Adrenal gland (tissue), 12 donors: ENCODE data around the gene ATAD3B. TPM values are rescaled to one million over a fixed set of nuclear protein-coding genes. Genes with fewer than 3 reads are reported as not detected.
"Not testable (repeated sequence)": the region's sequence is repeated elsewhere in the genome, so short reads cannot be mapped to it uniquely, and the experiment has no call there.

ENCODE experiments used
- DNase-seq, 7 donors: peaks; one replicate each; pipeline ENCODE4 v3.0.0-alpha.2; 2019 to 2020
- H3K27ac ChIP-seq, 5 donors: fragments of 200-600 bp; sonication (generic) in 4 of 5; 1 replicate in 3 of 5; 2 replicates in 2 of 5; pipeline versions ENCODE4 v1.5.1 to v1.8.0; 2016 to 2020; ENCODE audit warnings: mild to moderate bottlenecking in 1 of 5
- H3K27me3 ChIP-seq: fragments of 200-600 bp; 2 replicates; pipeline ENCODE4 v1.8.0; 2021
- H3K36me3 ChIP-seq, 2 donors: fragments of 200-600 bp; replicated peaks in 1 of 2; 1 replicate in 1 of 2; 2 replicates in 1 of 2; pipeline versions ENCODE4 v1.5.1 to v1.8.0; 2018 to 2022
- H3K4me1 ChIP-seq, 2 donors: fragments of 200-600 bp; replicated peaks in 1 of 2; 1 replicate in 1 of 2; 2 replicates in 1 of 2; pipeline versions ENCODE4 v1.5.1 to v1.8.0; 2018 to 2021
- H3K4me3 ChIP-seq, 4 donors: fragments of 200-600 bp; sonication (generic) in 3 of 4; one replicate each; pipeline ENCODE4 v1.5.1; 2016 to 2018
- H3K9me3 ChIP-seq, 3 donors: fragments of 200-600 bp; sonication (generic) in 1 of 3; replicated peaks in 1 of 3; 1 replicate in 2 of 3; 2 replicates in 1 of 3; pipeline versions ENCODE4 v1.5.1 to v1.8.0; 2016 to 2021
- CTCF ChIP-seq, 6 experiments: fragments of 450-650 bp in 4 of 6; fragments of 200-600 bp in 2 of 6; sonication (generic) in 1 of 6; IDR thresholded peaks; 1 replicate in 5 of 6; 2 replicates in 1 of 6; pipeline versions ENCODE4 v1.5.1 to v1.8.0; 2016 to 2021; ENCODE audit warnings: antibody characterized with exemption in 6 of 6, mild to moderate bottlenecking in 2 of 6, moderate library complexity in 1 of 6
- POLR2A ChIP-seq, 2 donors: fragments of 450-650 bp; IDR thresholded peaks; one replicate each; pipeline ENCODE4 v1.6.1; 2017; ENCODE audit warnings: antibody characterized with exemption in 2 of 2, mild to moderate bottlenecking in 2 of 2, moderate library complexity in 1 of 2
- WGBS, 4 donors: extraction: QIAGEN DNeasy Blood & Tissue Kit in 2 of 4; methylation state at CpG; one replicate each; pipeline versions ENCODE4 v1.1.5 to v1.1.7; 2013 to 2017; 5-methylcytosine and 5-hydroxymethylcytosine counted together
- intact Hi-C, 2 donors: fragments of 100-400 bp; cut with DNase I; formaldehyde crosslinking; loops; one replicate each; pipeline versions ENCODE4 v1.14.1 to v1.15.0; 2022 to 2023
- polyA plus RNA-seq, 3 donors: library from polyadenylated mRNA; stranded (reverse); fragments of 200-250 nt in 2 of 3; fragments of 350-450 nt in 1 of 3; fragmentation: Illumina TruSeq in 1 of 3; extraction: RNeasy Lipid Tissue Mini Kit (QIAGEN cat#74804) in 1 of 3; gene quantifications; one replicate each; pipeline ENCODE4 v1.2.3, GENCODE V29; 2013 to 2014
- total RNA-seq, 9 donors: library from RNA; depleted of rRNA in 4 of 9; stranded (reverse); fragments of >200 nt in 4 of 9; fragments of 120-200 nt in 1 of 9; fragmentation: NEBNext Ultra II Directional in 1 of 9; extraction: Animal tissue kit (Norgen Biotek cat#: 25700) in 1 of 9; gene quantifications; one replicate each; pipeline versions ENCODE4 v1.1.0 to v1.2.4, GENCODE V29; 2013 to 2023
- donor health status: healthy with polysubstance abuse.
- donor health status: Bipolar disorder and iron deficiency.
- donor health status: DM: yes; HTN: yes; CAD: no.
- donor health status: DM: no; HTN: no; CAD: no.
- donor health status: DM: no; HTN: no; CAD: no.
- donor health status: DM: yes; HTN: yes; CAD: no.

Gene ATAD3B
- total and polyA plus RNA-seq, 12 donors: 5.3 to 109 (median 13.3) TPM

GRCh38 chr1:1479547-1480487 is 8.3 kb downstream of the ATAD3B start:
- no peak for DNase-seq
- Histone ChIP-seq H3K36me3 (peaks cover 0 to 48% of the 10 kb centered on the region in 2 donors), H3K9me3 (no peaks in the 10 kb centered on the region), H3K27ac (no peak overlapping the region), H3K27me3 (no peaks in the 10 kb centered on the region), H3K4me1 (no peaks in the 10 kb centered on the region), H3K4me3 (no peak overlapping the region)
- intact Hi-C loops: no loop called here
- TF ChIP-seq POLR2A (IDR thresholded peaks at IDR 0.05) (no peak), CTCF (IDR thresholded peaks at IDR 0.05) (no peak)
- 90 to 93% (median 91%) methylated on average over 28 to 42 of the region's 42 CpGs for WGBS, 4 donors

GRCh38 chr1:1480488-1480867 is 8.9 kb downstream of the ATAD3B start:
- DNase-seq, H3K4me1 ChIP-seq, H3K27ac ChIP-seq, H3K4me3 ChIP-seq, intact Hi-C loops, H3K27me3 ChIP-seq, H3K9me3 ChIP-seq: not testable (repeated sequence)
- 94 to 100% (median 95%) methylated on average over 7 to 16 of the region's 16 CpGs for WGBS, 4 donors
- H3K36me3 ChIP-seq: peaks cover 0 to 48% of the 10 kb centered on the region in 2 donors

- WGBS, 4 donors: 95 to 98% (median 96%) methylated on average over 19 to 29 of the region's 30 CpGs; no CpG with 5 or more reads in 1 of the 4 donors
- not testable (repeated sequence) for H3K4me3 ChIP-seq
These were observed 10.2 kb downstream of the ATAD3B start for GRCh38 chr1:1481811-1482210.

GRCh38 chr1:1482856-1483255 is 11.3 kb downstream of the ATAD3B start:
- Histone ChIP-seq H3K36me3 (peaks cover 0 to 56% of the 10 kb centered on the region in 2 donors), H3K4me3 (no peak overlapping the region), H3K4me1 (no peaks in the 10 kb centered on the region), H3K9me3 (no peaks in the 10 kb centered on the region), H3K27ac (no peak overlapping the region), H3K27me3 (no peaks in the 10 kb centered on the region)
- intact Hi-C loops: no loop called here
- no peak for DNase-seq
- 95 to 97% (median 96%) methylated on average over 14 of the region's 14 CpGs for WGBS, 4 donors
- TF ChIP-seq POLR2A (IDR thresholded peaks at IDR 0.05) (no peak), CTCF (IDR thresholded peaks at IDR 0.05) (no peak)

More at GRCh38 chr1:1481811-1482210, 10.2 kb downstream of the ATAD3B start:
- H3K27ac ChIP-seq, H3K27me3 ChIP-seq, H3K9me3 ChIP-seq, H3K4me1 ChIP-seq, DNase-seq, intact Hi-C loops: not testable (repeated sequence)
- peaks cover 0 to 56% of the 10 kb centered on the region in 2 donors for H3K36me3 ChIP-seq

GRCh38 chr1:1483714-1484113 is 12.1 kb downstream of the ATAD3B start:
- Histone ChIP-seq H3K27ac (no peak overlapping the region), H3K9me3 (no peaks in the 10 kb centered on the region), H3K27me3 (no peaks in the 10 kb centered on the region), H3K4me3 (no peak overlapping the region), H3K4me1 (no peaks in the 10 kb centered on the region), H3K36me3 (peaks cover 0 to 60% of the 10 kb centered on the region in 2 donors)
- WGBS, 4 donors: 92 to 96% (median 95%) methylated on average over 10 to 16 of the region's 16 CpGs
- intact Hi-C loops: no loop called here
- no peak for TF ChIP-seq POLR2A (IDR thresholded peaks at IDR 0.05)
- no peak for TF ChIP-seq CTCF (IDR thresholded peaks at IDR 0.05)
- no peak for DNase-seq

GRCh38 chr1:1484976-1485750 is 13.6 kb downstream of the ATAD3B start:
- H3K27ac ChIP-seq, H3K9me3 ChIP-seq, H3K4me1 ChIP-seq, H3K27me3 ChIP-seq, DNase-seq, intact Hi-C loops, H3K4me3 ChIP-seq: not testable (repeated sequence)
- H3K36me3 ChIP-seq: peaks cover 0 to 60% of the 10 kb centered on the region in 2 donors
- 95 to 97% (median 96%) methylated on average over 12 to 38 of the region's 46 CpGs for WGBS, 4 donors

GRCh38 chr1:1485755-1486317 is 14.3 kb downstream of the ATAD3B start:
- DNase-seq, H3K27ac ChIP-seq, H3K27me3 ChIP-seq, H3K9me3 ChIP-seq, H3K4me1 ChIP-seq, intact Hi-C loops, H3K4me3 ChIP-seq: not testable (repeated sequence)
- 94 to 95% (median 94%) methylated on average over 23 to 28 of the region's 31 CpGs; no CpG with 5 or more reads in 1 of the 4 donors for WGBS, 4 donors
- H3K36me3 ChIP-seq: peaks cover 0 to 62% of the 10 kb centered on the region in 2 donors
